ENCODE data around the gene EFCAB3. TPM values are rescaled to one million over a fixed set of nuclear protein-coding genes. Genes with fewer than 3 reads are reported as not detected.
"Not testable (repeated sequence)": the region's sequence is repeated elsewhere in the genome, so short reads cannot be mapped to it uniquely, and the experiment has no call there.

Gene EFCAB3
- polyA plus RNA-seq, 1 donor from 2014 or later = not detected

DNA sequence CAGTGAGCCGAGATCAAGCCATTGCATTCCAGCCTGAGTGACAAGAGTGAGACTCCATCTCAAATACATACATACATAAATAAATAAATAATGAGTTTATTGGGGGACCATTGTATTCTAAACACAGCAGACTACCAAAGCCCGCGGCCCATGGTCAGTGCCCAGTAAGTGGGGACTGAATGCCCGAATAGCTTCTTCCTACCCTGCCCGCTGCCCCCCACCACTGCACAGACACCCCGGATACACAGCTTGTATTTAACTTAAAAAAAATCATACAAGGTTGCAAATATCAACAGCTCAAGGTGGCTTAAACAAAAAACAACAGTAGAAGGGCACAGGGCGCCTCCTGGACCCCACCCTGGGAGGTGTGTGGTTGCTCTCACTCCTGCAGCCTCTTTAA is 75.7 kb downstream of the EFCAB3 start:
- no peak for TF ChIP-seq POLR2AphosphoS5 (IDR thresholded peaks at IDR 0.05)
- TF ChIP-seq TAF1 (IDR thresholded peaks at IDR 0.05; ENCODE audit: low read depth) = no peak
- TF ChIP-seq SMC3 (conservative IDR thresholded peaks at IDR 0.05; ENCODE audit: poor library complexity) = no peak
- no peak for TF ChIP-seq EZH2 (IDR thresholded peaks at IDR 0.05; ENCODE audit: borderline replicate concordance, insufficient read depth, low read length, poor library complexity, severe bottlenecking)
- TF ChIP-seq EP300 (conservative IDR thresholded peaks at IDR 0.05; ENCODE audit: poor library complexity, severe bottlenecking) = no peak
- TF ChIP-seq MXI1 (conservative IDR thresholded peaks at IDR 0.05; ENCODE audit: poor library complexity, severe bottlenecking) = no peak
- TF ChIP-seq, protein P1, sequence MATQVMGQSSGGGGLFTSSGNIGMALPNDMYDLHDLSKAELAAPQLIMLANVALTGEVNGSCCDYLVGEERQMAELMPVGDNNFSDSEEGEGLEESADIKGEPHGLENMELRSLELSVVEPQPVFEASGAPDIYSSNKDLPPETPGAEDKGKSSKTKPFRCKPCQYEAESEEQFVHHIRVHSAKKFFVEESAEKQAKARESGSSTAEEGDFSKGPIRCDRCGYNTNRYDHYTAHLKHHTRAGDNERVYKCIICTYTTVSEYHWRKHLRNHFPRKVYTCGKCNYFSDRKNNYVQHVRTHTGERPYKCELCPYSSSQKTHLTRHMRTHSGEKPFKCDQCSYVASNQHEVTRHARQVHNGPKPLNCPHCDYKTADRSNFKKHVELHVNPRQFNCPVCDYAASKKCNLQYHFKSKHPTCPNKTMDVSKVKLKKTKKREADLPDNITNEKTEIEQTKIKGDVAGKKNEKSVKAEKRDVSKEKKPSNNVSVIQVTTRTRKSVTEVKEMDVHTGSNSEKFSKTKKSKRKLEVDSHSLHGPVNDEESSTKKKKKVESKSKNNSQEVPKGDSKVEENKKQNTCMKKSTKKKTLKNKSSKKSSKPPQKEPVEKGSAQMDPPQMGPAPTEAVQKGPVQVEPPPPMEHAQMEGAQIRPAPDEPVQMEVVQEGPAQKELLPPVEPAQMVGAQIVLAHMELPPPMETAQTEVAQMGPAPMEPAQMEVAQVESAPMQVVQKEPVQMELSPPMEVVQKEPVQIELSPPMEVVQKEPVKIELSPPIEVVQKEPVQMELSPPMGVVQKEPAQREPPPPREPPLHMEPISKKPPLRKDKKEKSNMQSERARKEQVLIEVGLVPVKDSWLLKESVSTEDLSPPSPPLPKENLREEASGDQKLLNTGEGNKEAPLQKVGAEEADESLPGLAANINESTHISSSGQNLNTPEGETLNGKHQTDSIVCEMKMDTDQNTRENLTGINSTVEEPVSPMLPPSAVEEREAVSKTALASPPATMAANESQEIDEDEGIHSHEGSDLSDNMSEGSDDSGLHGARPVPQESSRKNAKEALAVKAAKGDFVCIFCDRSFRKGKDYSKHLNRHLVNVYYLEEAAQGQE (IDR thresholded peaks at IDR 0.05; ENCODE audit: borderline replicate concordance) = no peak
- TF ChIP-seq RAD21 (conservative IDR thresholded peaks at IDR 0.05) = no peak
- TF ChIP-seq, protein P2, sequence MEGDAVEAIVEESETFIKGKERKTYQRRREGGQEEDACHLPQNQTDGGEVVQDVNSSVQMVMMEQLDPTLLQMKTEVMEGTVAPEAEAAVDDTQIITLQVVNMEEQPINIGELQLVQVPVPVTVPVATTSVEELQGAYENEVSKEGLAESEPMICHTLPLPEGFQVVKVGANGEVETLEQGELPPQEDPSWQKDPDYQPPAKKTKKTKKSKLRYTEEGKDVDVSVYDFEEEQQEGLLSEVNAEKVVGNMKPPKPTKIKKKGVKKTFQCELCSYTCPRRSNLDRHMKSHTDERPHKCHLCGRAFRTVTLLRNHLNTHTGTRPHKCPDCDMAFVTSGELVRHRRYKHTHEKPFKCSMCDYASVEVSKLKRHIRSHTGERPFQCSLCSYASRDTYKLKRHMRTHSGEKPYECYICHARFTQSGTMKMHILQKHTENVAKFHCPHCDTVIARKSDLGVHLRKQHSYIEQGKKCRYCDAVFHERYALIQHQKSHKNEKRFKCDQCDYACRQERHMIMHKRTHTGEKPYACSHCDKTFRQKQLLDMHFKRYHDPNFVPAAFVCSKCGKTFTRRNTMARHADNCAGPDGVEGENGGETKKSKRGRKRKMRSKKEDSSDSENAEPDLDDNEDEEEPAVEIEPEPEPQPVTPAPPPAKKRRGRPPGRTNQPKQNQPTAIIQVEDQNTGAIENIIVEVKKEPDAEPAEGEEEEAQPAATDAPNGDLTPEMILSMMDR (IDR thresholded peaks at IDR 0.05; ENCODE audit: poor library complexity, severe bottlenecking) = no peak
- Histone ChIP-seq H3K79me2 (replicated peaks; ENCODE audit: insufficient read depth, low read length) (no peaks in the 10 kb centered on the region), H3K9me3 (ENCODE audit: low read length) (no peaks in the 10 kb centered on the region), H3K27ac (ENCODE audit: low read length) (no peak overlapping the region), H3F3A (ENCODE audit: insufficient read depth, low read length, poor library complexity, severe bottlenecking) (no peaks in the 10 kb centered on the region), H3K36me3 (ENCODE audit: insufficient read depth, low read length) (no peaks in the 10 kb centered on the region), H4K20me1 (ENCODE audit: insufficient read depth) (no peaks in the 10 kb centered on the region), H3K27me3 (ENCODE audit: insufficient read depth, low read depth, low read length) (no peaks in the 10 kb centered on the region), H2AFZ (ENCODE audit: low read depth, low read length) (no peak overlapping the region), H3K9me2 (ENCODE audit: insufficient read depth, low read length) (no peaks in the 10 kb centered on the region), H3K4me3 (ENCODE audit: low read length) (no peak overlapping the region), H3K4me2 (ENCODE audit: low read length) (no peak overlapping the region), H3K9ac (ENCODE audit: low read length) (no peak overlapping the region)

DNA sequence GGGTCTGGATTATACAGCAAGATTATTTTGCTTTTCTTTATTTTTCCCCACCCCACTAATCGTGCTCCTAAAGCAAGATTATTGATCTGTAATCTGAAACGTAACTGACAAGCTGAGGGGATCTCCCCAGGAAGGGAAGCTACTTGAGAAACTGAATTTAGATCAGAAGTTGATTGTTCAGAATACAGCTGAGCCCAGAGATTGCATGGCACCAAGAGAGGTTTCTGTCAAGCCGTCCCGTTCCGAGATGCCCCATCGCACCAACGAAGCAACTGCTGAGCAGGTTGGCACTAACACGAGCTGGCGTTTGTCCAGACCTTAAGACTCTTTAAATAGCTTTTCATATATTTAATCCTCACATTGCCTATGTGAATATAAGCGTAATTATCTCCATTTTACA is 78.1 kb downstream of the EFCAB3 start:
- H3K9ac ChIP-seq (ENCODE audit: low read length); H3F3A ChIP-seq (ENCODE audit: insufficient read depth, low read length, poor library complexity, severe bottlenecking); H2AFZ ChIP-seq (ENCODE audit: low read depth, low read length); H4K20me1 ChIP-seq (ENCODE audit: insufficient read depth); H3K9me2 ChIP-seq (ENCODE audit: insufficient read depth, low read length); H3K79me2 ChIP-seq (replicated peaks; ENCODE audit: insufficient read depth, low read length); H3K4me3 ChIP-seq (ENCODE audit: low read length); H3K27ac ChIP-seq (ENCODE audit: low read length); H3K36me3 ChIP-seq (ENCODE audit: insufficient read depth, low read length); H3K4me2 ChIP-seq (ENCODE audit: low read length); H3K9me3 ChIP-seq (ENCODE audit: low read length); H3K27me3 ChIP-seq (ENCODE audit: insufficient read depth, low read depth, low read length): not testable (repeated sequence)

DNA sequence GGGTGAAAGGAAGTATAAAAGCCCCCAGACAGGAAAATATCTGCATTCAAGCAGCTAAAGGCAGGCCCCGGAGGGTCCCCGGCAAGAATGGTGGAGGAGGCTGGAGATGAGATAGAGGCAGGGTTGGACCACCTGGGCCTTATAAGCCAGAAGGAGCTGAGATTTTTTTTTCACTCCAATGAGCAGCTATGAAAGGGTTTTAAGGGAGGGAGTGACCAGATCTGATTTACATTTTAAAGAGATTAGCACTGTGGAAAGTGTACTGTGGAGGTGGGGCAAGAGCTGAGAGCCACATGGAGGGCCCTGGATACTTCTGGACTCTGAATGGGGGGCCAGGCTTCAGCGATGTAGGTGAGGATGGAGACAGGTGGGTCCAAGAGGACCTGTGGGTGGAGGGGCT is 84.1 kb downstream of the EFCAB3 start:
- not testable (repeated sequence) for H3K9me2 ChIP-seq (ENCODE audit: insufficient read depth, low read length); H3F3A ChIP-seq (ENCODE audit: insufficient read depth, low read length, poor library complexity, severe bottlenecking); H3K27ac ChIP-seq (ENCODE audit: low read length); H3K9ac ChIP-seq (ENCODE audit: low read length); H3K79me2 ChIP-seq (replicated peaks; ENCODE audit: insufficient read depth, low read length); H3K4me2 ChIP-seq (ENCODE audit: low read length); H3K36me3 ChIP-seq (ENCODE audit: insufficient read depth, low read length); H3K27me3 ChIP-seq (ENCODE audit: insufficient read depth, low read depth, low read length); H3K4me3 ChIP-seq (ENCODE audit: low read length); H4K20me1 ChIP-seq (ENCODE audit: insufficient read depth); H3K9me3 ChIP-seq (ENCODE audit: low read length); H2AFZ ChIP-seq (ENCODE audit: low read depth, low read length)

DNA sequence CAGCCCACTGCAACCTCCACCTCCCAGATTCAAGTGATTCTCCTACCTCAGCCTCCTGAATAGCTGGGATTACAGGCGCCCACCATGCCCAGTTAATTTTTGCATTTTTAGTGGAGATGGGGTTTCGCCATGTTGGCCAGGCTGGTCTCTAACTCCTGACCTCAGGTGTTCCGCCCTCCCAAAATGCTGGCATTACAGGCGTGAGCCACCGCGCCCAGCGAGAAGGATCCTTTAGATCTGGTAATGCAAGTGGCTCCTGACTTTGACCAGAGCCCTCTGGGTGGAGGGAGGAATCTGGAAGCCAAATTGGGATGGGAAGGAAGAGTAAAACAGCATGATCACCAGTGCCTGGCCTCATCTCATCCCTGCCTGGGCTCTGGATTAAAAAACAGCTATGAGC is 84.9 kb downstream of the EFCAB3 start:
- not testable (repeated sequence) for H3F3A ChIP-seq (ENCODE audit: insufficient read depth, low read length, poor library complexity, severe bottlenecking)

More for the DNA sequence above, 84.9 kb downstream of the EFCAB3 start:
- H4K20me1 ChIP-seq (ENCODE audit: insufficient read depth); H3K27me3 ChIP-seq (ENCODE audit: insufficient read depth, low read depth, low read length); H2AFZ ChIP-seq (ENCODE audit: low read depth, low read length); H3K79me2 ChIP-seq (replicated peaks; ENCODE audit: insufficient read depth, low read length); H3K9me2 ChIP-seq (ENCODE audit: insufficient read depth, low read length); H3K4me3 ChIP-seq (ENCODE audit: low read length); H3K27ac ChIP-seq (ENCODE audit: low read length); H3K9me3 ChIP-seq (ENCODE audit: low read length); H3K4me2 ChIP-seq (ENCODE audit: low read length); H3K9ac ChIP-seq (ENCODE audit: low read length); H3K36me3 ChIP-seq (ENCODE audit: insufficient read depth, low read length): not testable (repeated sequence)
